GM11168 (cell line): ENCODE measurements around the gene ERN1.

Source experiments
- in situ Hi-C: fragments of 300-500 bp; cut with MboI; formaldehyde crosslinking; loops from one replicate; pipeline ENCODE4 v1.12.0; 2022; ENCODE audit warnings: low sequenced_read_pairs; ENCODE audit not compliant: unreplicated experiment

Gene ERN1

GRCh38 chr17:64117981-64118979 is 11.7 kb downstream of the ERN1 start:
- in situ Hi-C loops: no loop called here

GRCh38 chr17:64115822-64116534 is 14.0 kb downstream of the ERN1 start:
- in situ Hi-C loops: no loop called here

- in situ Hi-C loops: no loop called here
These were observed 14.8 kb downstream of the ERN1 start for GRCh38 chr17:64115043-64115698.

- in situ Hi-C loops: no loop called here
These were observed 16.9 kb downstream of the ERN1 start for GRCh38 chr17:64113006-64113405.

GRCh38 chr17:64111831-64112230 is 18.1 kb downstream of the ERN1 start:
- in situ Hi-C loops: no loop called here

GRCh38 chr17:64110379-64111152 is 19.4 kb downstream of the ERN1 start:
- in situ Hi-C loops: no loop called here

GRCh38 chr17:64109400-64109799 is 20.5 kb downstream of the ERN1 start:
- in situ Hi-C loops: no loop called here

- in situ Hi-C loops: no loop called here
These were observed 22.3 kb downstream of the ERN1 start for GRCh38 chr17:64107500-64108236.

GRCh38 chr17:64106918-64107317 is 23.0 kb downstream of the ERN1 start:
- in situ Hi-C loops: no loop called here

- in situ Hi-C loops: no loop called here
These were observed 26.3 kb downstream of the ERN1 start for GRCh38 chr17:64103391-64104364.

- in situ Hi-C loops: no loop called here
These were observed 27.1 kb downstream of the ERN1 start for GRCh38 chr17:64102627-64103390.

- in situ Hi-C loops: no loop called here
These were observed 30.4 kb downstream of the ERN1 start for GRCh38 chr17:64099543-64099942.

GRCh38 chr17:64097196-64097936 is 32.6 kb downstream of the ERN1 start:
- in situ Hi-C loops: no loop called here

GRCh38 chr17:64096037-64096436 is 33.9 kb downstream of the ERN1 start:
- in situ Hi-C loops: no loop called here

- in situ Hi-C loops: no loop called here
These were observed 34.6 kb downstream of the ERN1 start for GRCh38 chr17:64095144-64095882.

- in situ Hi-C loops: no loop called here
These were observed 35.5 kb downstream of the ERN1 start for GRCh38 chr17:64094412-64094811.
